Hepatocyte (in vitro differentiated cells): ENCODE measurements around the gene MXI1. TPM values are rescaled to one million over a fixed set of nuclear protein-coding genes. Genes with fewer than 3 reads are reported as not detected.

Experiments used
- DNase-seq: peaks from one replicate; pipeline ENCODE4 v3.0.0-alpha.2; 2016; ENCODE audit warnings: low spot score
- H2AFZ ChIP-seq: fragments of 200-600 bp; sonication (generic); 2 replicates; pipeline ENCODE4 v1.6.0; 2016; ENCODE audit warnings: antibody characterized with exemption, mild to moderate bottlenecking
- H3K27ac ChIP-seq: fragments of 200-600 bp; sonication (generic); 2 replicates; pipeline ENCODE4 v1.5.1; 2016; ENCODE audit warnings: mild to moderate bottlenecking
- H3K27me3 ChIP-seq: fragments of 200-600 bp; sonication (generic); 2 replicates; pipeline ENCODE4 v1.6.1; 2016
- H3K36me3 ChIP-seq: fragments of 200-600 bp; sonication (generic); replicated peaks from 2 replicates; pipeline ENCODE4 v1.5.1; 2016; ENCODE audit warnings: low read depth; ENCODE audit not compliant: insufficient read depth
- H3K4me1 ChIP-seq: fragments of 200-600 bp; sonication (generic); 2 replicates; pipeline ENCODE4 v1.5.1; 2016; ENCODE audit warnings: mild to moderate bottlenecking, moderate library complexity; ENCODE audit not compliant: insufficient read depth
- H3K4me2 ChIP-seq: fragments of 200-600 bp; sonication (generic); 2 replicates; pipeline ENCODE4 v1.6.0; 2016
- H3K4me3 ChIP-seq: fragments of 200-600 bp; sonication (generic); 2 replicates; pipeline ENCODE4 v1.5.1; 2016; ENCODE audit warnings: mild to moderate bottlenecking
- H3K79me2 ChIP-seq: fragments of 200-600 bp; sonication (generic); 2 replicates; pipeline ENCODE4 v1.6.0; 2017; ENCODE audit warnings: mild to moderate bottlenecking
- H3K9me2 ChIP-seq: fragments of 200-600 bp; sonication (generic); replicated peaks from 2 replicates; pipeline ENCODE4 v1.6.0; 2017; ENCODE audit warnings: mild to moderate bottlenecking; ENCODE audit not compliant: insufficient read depth
- H3K9me3 ChIP-seq: fragments of 200-600 bp; sonication (generic); 2 replicates; pipeline ENCODE4 v1.5.1; 2016; ENCODE audit warnings: low read depth, mild to moderate bottlenecking
- H4K20me1 ChIP-seq: fragments of 200-600 bp; sonication (generic); 2 replicates; pipeline ENCODE4 v1.6.0; 2016; ENCODE audit warnings: mild to moderate bottlenecking; ENCODE audit not compliant: insufficient read depth, poor library complexity, severe bottlenecking
- CTCF ChIP-seq: fragments of 200-600 bp; sonication (generic); IDR thresholded peaks from 2 replicates; pipeline ENCODE4 v1.5.1; 2016; ENCODE audit warnings: antibody characterized with exemption, mild to moderate bottlenecking; ENCODE audit not compliant: poor library complexity
- EZH2 ChIP-seq: fragments of 200-600 bp; sonication (generic); IDR thresholded peaks from 2 replicates; pipeline ENCODE4 v1.6.1; 2016; ENCODE audit warnings: antibody characterized with exemption, mild to moderate bottlenecking, borderline replicate concordance
- EZH2phosphoT487 ChIP-seq: fragments of 200-600 bp; sonication (generic); IDR thresholded peaks from one replicate; pipeline ENCODE4 v1.6.1; 2018; ENCODE audit warnings: antibody characterized with exemption, mild to moderate bottlenecking, low read depth, moderate library complexity; ENCODE audit not compliant: unreplicated experiment, severe bottlenecking
- WGBS: methylation state at CpG from one replicate; pipeline ENCODE4 v1.1.6; 2016; ENCODE audit warnings: low lambda C conversion rate; ENCODE audit errors: missing lambda C conversion rate; 5-methylcytosine and 5-hydroxymethylcytosine counted together
- polyA plus RNA-seq: library from polyadenylated mRNA; unstranded; fragments of >200 nt; fragmentation: Nextera tagmentation; extraction: Ambion mirVana; gene quantifications from 2 replicates; pipeline ENCODE4 v1.2.1, GENCODE V29; 2016
- total RNA-seq: library from RNA; depleted of rRNA; stranded (reverse); fragments of >200 nt; gene quantifications from 2 replicates; pipeline ENCODE4 v1.2.3, GENCODE V29; 2014

Gene MXI1
- total and polyA plus RNA-seq, 2 experiments from 2014 or later: 14.2 to 14.8 TPM

DNA sequence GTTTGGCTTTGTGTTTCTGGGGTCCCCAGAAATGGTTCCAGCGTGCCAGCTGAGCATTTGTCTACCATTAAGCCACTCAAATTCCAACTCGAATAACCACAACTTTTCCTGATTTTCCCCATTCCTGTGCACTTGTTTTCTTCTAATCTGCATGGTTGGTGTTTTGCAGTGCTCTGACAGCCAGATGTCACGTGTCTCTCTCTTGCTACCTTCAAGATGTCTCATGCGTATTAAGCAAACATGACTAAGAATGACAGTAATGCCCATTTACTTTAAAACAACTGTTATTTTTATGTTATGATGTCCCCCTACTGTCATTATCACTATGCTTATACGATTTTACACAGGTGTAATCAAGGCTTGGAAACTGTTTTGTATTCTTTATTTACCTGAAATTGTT is 35.2 kb upstream of the MXI1 start:
- no peak overlapping the region for H3K27ac ChIP-seq
- H3K9me3 ChIP-seq: no peaks in the 10 kb centered on the region
- H3K4me2 ChIP-seq: no peak overlapping the region
- WGBS: 79% methylated on average over 5 of the region's 5 CpGs
- H4K20me1 ChIP-seq: no peaks in the 10 kb centered on the region
- TF ChIP-seq EZH2phosphoT487 (no peak), EZH2 (no peak), CTCF (no peak)
- H2AFZ ChIP-seq: no peak overlapping the region
- H3K9me2 ChIP-seq: no peaks in the 10 kb centered on the region
- peaks cover 19% of the 10 kb centered on the region for H3K27me3 ChIP-seq
- no peaks in the 10 kb centered on the region for H3K79me2 ChIP-seq
- DNase-seq: no peak
- H3K4me1 ChIP-seq: peaks cover 9% of the 10 kb centered on the region
- H3K4me3 ChIP-seq: no peak overlapping the region
- no peaks in the 10 kb centered on the region for H3K36me3 ChIP-seq

DNA sequence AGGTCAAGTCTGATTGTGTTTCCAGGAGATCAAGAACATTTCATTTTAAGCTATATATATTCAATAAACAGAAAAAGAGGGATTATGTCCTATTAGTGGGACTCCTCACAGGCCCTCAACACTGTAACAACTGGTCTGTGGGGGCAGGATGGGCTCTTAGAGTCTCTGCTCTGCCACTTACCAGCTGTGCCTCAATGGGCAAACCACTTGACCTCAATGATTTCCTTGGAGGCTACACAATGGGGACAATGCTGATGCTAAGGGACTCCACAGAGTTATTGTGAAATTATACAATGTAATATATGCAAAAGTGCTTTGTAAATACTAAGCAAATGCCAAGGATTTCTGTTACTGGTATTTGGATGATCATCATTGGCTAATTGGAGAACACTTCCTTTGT is 33.2 kb upstream of the MXI1 start:
- TF ChIP-seq CTCF (no peak), EZH2 (no peak), EZH2phosphoT487 (no peak)
- Histone ChIP-seq H2AFZ (no peak overlapping the region), H3K9me2 (no peaks in the 10 kb centered on the region), H3K4me1 (peaks cover 9% of the 10 kb centered on the region), H3K79me2 (no peaks in the 10 kb centered on the region), H3K27ac (no peak overlapping the region), H3K4me3 (no peak overlapping the region), H3K4me2 (no peak overlapping the region), H4K20me1 (no peaks in the 10 kb centered on the region), H3K36me3 (no peaks in the 10 kb centered on the region), H3K9me3 (no peaks in the 10 kb centered on the region), H3K27me3 (peaks cover 10% of the 10 kb centered on the region)
- DNase-seq: no peak

DNA sequence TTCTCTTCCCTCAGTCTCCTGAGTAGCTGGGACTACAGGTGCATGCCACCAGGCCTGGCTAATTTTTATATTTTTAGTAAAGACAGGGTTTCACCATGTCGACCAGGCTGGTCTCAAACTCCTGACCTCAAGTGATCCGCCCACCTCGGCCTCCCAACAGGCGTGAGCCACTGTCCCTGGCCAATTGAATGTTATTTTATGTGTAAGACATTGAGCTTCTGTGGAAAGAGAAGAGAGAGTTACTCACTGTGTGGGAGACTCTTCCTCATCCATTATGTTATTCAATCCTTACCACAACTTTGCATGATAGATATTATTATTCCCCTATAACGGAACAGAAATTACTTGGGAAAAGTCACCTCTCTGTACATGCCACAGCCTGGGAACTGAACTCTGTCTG is 32.6 kb upstream of the MXI1 start:
- Histone ChIP-seq H3K27ac (no peak overlapping the region), H3K4me1 (peaks cover 9% of the 10 kb centered on the region), H3K4me2 (no peak overlapping the region), H2AFZ (no peak overlapping the region), H3K36me3 (no peaks in the 10 kb centered on the region), H3K9me2 (no peaks in the 10 kb centered on the region), H3K27me3 (peaks cover 4% of the 10 kb centered on the region), H4K20me1 (no peaks in the 10 kb centered on the region), H3K4me3 (no peak overlapping the region), H3K79me2 (no peaks in the 10 kb centered on the region), H3K9me3 (no peaks in the 10 kb centered on the region)
- TF ChIP-seq CTCF: no peak
- TF ChIP-seq EZH2phosphoT487: no peak
- no peak for TF ChIP-seq EZH2
- no peak for DNase-seq
- WGBS: 93% methylated on average over 5 of the region's 5 CpGs

DNA sequence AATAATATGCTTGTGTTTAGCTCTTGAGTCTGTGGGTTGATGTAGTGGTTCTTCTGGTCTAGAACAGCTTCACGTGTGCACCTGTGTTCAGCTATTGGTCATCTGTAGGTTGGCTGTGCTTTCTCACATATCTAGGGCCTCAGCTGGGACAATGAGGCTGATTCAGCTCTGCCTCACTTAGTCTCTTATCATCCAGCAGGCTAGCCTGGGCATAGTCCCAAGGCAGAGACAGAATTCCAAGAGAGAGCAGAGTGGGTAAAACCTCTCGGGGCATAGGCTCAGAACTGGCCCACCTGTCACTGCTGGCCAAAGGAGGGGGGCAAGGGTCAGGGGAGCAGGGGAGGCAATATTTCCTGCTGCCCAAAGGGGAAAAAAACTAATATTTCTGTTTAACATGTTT is 32.0 kb upstream of the MXI1 start:
- no peaks in the 10 kb centered on the region for H3K79me2 ChIP-seq
- H3K27ac ChIP-seq: no peak overlapping the region
- no peaks in the 10 kb centered on the region for H3K27me3 ChIP-seq
- no peak overlapping the region for H3K4me3 ChIP-seq
- H3K4me2 ChIP-seq: no peak overlapping the region
- no peak overlapping the region for H2AFZ ChIP-seq
- 88% methylated on average over 2 of the region's 2 CpGs for WGBS
- TF ChIP-seq EZH2 (no peak), CTCF (no peak), EZH2phosphoT487 (no peak)
- no peaks in the 10 kb centered on the region for H3K9me2 ChIP-seq
- no peaks in the 10 kb centered on the region for H3K9me3 ChIP-seq
- H3K4me1 ChIP-seq: peaks cover 4% of the 10 kb centered on the region
- no peak for DNase-seq
- no peaks in the 10 kb centered on the region for H4K20me1 ChIP-seq
- H3K36me3 ChIP-seq: no peaks in the 10 kb centered on the region
